ENCODE measurements around the gene INO80B. TPM values are rescaled to one million over a fixed set of nuclear protein-coding genes. Genes with fewer than 3 reads are reported as not detected.

The INO80B gene
- total RNA-seq, 1 experiment from 2014 or later, result 24.0 TPM

DNA sequence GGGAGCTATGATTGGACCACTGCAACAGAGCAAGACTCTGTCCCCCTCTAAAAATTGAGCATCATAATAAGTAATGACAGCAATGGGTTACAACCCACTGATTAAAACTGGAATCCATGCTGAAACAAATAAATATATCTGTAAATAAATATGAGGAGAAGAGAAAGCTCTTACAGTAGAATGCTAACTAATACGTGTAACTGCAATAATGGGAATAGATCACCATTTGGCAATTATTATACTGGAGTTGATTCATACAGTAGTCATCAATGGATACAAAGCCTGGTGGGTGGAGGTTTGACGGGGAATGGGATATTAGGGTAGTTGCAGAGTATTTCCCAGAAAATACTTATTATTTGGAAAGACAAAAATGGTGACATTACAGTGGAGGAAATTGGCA lies 6.1 kb upstream of the INO80B start:
- DNase-seq (ENCODE audit: low read depth, low spot score) (no peak), ATAC-seq (no peak)
- intact Hi-C loops (cut with micrococcal nuclease), result no loop called here
- no peak overlapping the region for H3K4me2 ChIP-seq (ENCODE audit: low read length)
- peaks cover 12 to 25% of the 10 kb centered on the region in 2 experiments for H3K4me1 ChIP-seq (ENCODE audit: control insufficient read depth in 1 of 2, insufficient read depth in 2 of 2, low read length in 2 of 2)
- no peaks in the 10 kb centered on the region for H3K36me3 ChIP-seq (ENCODE audit: control insufficient read depth in 1 of 2, insufficient read depth in 2 of 2, low read length in 2 of 2)
- ChIA-PET CTCF (no interaction called here), RAD21 (ENCODE audit: low non-redundant PET in 1 of 2, low total read pairs in 2 of 2, uncharacterized antibody in 2 of 2, unreplicated experiment in 2 of 2) (no interaction called here), POLR2A (interaction anchor here (1.2 kb wide), 1 partner anchor 8 kb away, joined by 3 read pairs; no protein-coding TSS in a partner anchor)
- H3K4me3 ChIP-seq (replicated peaks in 1 of 2; ENCODE audit: low read depth in 1 of 2, low read length in 2 of 2), result no peak overlapping the region
- no peak overlapping the region for H3K9ac ChIP-seq (ENCODE audit: low read length)
- H3K79me2 ChIP-seq (ENCODE audit: insufficient read depth, low read length), result no peaks in the 10 kb centered on the region
- no TSS peak for BruUV-seq (replicated peaks)
- H3K9me2 ChIP-seq (ENCODE audit: insufficient read depth), result no peaks in the 10 kb centered on the region
- H3K27ac ChIP-seq (ENCODE audit: low read depth, low read length), result no peak overlapping the region
- no peaks in the 10 kb centered on the region for H3K9me3 ChIP-seq (ENCODE audit: control insufficient read depth in 1 of 2, insufficient read depth in 1 of 2, low read depth in 1 of 2, low read length in 2 of 2)
- H3K27me3 ChIP-seq (ENCODE audit: insufficient read depth, low read length), result no peaks in the 10 kb centered on the region
- TF ChIP-seq CBX3 (IDR thresholded peaks at IDR 0.05; ENCODE audit: low read depth) (no peak), EGR1 (IDR thresholded peaks at IDR 0.05; ENCODE audit: low read depth) (no peak), ZFX (IDR thresholded peaks at IDR 0.05) (no peak), RAD21 (IDR thresholded peaks at IDR 0.05; ENCODE audit: low read depth) (no peak), FOSL1 (IDR thresholded peaks at IDR 0.05; ENCODE audit: low read depth) (no peak), POLR2A (IDR thresholded peaks at IDR 0.05; ENCODE audit: borderline replicate concordance, extremely low read depth, insufficient read depth, insufficient read length) (no peak), SRF (IDR thresholded peaks at IDR 0.05; ENCODE audit: low read depth) (no peak), ATF3 (IDR thresholded peaks at IDR 0.05) (no peak), EZH2phosphoT487 (IDR thresholded peaks at IDR 0.05; ENCODE audit: borderline replicate concordance) (no peak), EZH2 (IDR thresholded peaks at IDR 0.05) (no peak), SP1 (IDR thresholded peaks at IDR 0.05; ENCODE audit: low read depth) (no peak), YY1 (IDR thresholded peaks at IDR 0.05; ENCODE audit: extremely low read depth, insufficient replicate concordance, low read depth, low read length) (no peak), POLR2AphosphoS5 (IDR thresholded peaks at IDR 0.05; ENCODE audit: low read depth, low read length) (no peak), TCF7L2 (IDR thresholded peaks at IDR 0.05; ENCODE audit: borderline replicate concordance, extremely low read depth, insufficient read depth, insufficient read length) (no peak), CEBPB (IDR thresholded peaks at IDR 0.05; ENCODE audit: low read depth) (no peak), SIN3A (IDR thresholded peaks at IDR 0.05; ENCODE audit: low read depth) (no peak)
- TF ChIP-seq, protein P1, sequence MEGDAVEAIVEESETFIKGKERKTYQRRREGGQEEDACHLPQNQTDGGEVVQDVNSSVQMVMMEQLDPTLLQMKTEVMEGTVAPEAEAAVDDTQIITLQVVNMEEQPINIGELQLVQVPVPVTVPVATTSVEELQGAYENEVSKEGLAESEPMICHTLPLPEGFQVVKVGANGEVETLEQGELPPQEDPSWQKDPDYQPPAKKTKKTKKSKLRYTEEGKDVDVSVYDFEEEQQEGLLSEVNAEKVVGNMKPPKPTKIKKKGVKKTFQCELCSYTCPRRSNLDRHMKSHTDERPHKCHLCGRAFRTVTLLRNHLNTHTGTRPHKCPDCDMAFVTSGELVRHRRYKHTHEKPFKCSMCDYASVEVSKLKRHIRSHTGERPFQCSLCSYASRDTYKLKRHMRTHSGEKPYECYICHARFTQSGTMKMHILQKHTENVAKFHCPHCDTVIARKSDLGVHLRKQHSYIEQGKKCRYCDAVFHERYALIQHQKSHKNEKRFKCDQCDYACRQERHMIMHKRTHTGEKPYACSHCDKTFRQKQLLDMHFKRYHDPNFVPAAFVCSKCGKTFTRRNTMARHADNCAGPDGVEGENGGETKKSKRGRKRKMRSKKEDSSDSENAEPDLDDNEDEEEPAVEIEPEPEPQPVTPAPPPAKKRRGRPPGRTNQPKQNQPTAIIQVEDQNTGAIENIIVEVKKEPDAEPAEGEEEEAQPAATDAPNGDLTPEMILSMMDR (IDR thresholded peaks at IDR 0.05 in 2 of 3, conservative IDR thresholded peaks at IDR 0.05 in 1 of 3; ENCODE audit: borderline replicate concordance in 1 of 3, insufficient read depth in 1 of 3, low read depth in 2 of 3, low read length in 2 of 3), result no peak
- TF ChIP-seq, protein P2, sequence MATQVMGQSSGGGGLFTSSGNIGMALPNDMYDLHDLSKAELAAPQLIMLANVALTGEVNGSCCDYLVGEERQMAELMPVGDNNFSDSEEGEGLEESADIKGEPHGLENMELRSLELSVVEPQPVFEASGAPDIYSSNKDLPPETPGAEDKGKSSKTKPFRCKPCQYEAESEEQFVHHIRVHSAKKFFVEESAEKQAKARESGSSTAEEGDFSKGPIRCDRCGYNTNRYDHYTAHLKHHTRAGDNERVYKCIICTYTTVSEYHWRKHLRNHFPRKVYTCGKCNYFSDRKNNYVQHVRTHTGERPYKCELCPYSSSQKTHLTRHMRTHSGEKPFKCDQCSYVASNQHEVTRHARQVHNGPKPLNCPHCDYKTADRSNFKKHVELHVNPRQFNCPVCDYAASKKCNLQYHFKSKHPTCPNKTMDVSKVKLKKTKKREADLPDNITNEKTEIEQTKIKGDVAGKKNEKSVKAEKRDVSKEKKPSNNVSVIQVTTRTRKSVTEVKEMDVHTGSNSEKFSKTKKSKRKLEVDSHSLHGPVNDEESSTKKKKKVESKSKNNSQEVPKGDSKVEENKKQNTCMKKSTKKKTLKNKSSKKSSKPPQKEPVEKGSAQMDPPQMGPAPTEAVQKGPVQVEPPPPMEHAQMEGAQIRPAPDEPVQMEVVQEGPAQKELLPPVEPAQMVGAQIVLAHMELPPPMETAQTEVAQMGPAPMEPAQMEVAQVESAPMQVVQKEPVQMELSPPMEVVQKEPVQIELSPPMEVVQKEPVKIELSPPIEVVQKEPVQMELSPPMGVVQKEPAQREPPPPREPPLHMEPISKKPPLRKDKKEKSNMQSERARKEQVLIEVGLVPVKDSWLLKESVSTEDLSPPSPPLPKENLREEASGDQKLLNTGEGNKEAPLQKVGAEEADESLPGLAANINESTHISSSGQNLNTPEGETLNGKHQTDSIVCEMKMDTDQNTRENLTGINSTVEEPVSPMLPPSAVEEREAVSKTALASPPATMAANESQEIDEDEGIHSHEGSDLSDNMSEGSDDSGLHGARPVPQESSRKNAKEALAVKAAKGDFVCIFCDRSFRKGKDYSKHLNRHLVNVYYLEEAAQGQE (IDR thresholded peaks at IDR 0.05; ENCODE audit: low read depth), result no peak
- TF ChIP-seq, protein P3, sequence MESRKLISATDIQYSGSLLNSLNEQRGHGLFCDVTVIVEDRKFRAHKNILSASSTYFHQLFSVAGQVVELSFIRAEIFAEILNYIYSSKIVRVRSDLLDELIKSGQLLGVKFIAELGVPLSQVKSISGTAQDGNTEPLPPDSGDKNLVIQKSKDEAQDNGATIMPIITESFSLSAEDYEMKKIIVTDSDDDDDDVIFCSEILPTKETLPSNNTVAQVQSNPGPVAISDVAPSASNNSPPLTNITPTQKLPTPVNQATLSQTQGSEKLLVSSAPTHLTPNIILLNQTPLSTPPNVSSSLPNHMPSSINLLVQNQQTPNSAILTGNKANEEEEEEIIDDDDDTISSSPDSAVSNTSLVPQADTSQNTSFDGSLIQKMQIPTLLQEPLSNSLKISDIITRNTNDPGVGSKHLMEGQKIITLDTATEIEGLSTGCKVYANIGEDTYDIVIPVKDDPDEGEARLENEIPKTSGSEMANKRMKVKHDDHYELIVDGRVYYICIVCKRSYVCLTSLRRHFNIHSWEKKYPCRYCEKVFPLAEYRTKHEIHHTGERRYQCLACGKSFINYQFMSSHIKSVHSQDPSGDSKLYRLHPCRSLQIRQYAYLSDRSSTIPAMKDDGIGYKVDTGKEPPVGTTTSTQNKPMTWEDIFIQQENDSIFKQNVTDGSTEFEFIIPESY (IDR thresholded peaks at IDR 0.05; ENCODE audit: extremely low read depth, insufficient replicate concordance, low read length), result no peak
- H4K20me1 ChIP-seq (ENCODE audit: insufficient read depth), result no peaks in the 10 kb centered on the region
- no peak overlapping the region for H2AFZ ChIP-seq (ENCODE audit: low read depth, low read length, poor library complexity, severe bottlenecking)

All from HCT116 (cell line).